Lower lobe of right lung (tissue), 2 donors: Measurements from ENCODE around the gene CTBP1. TPM values are rescaled to one million over a fixed set of nuclear protein-coding genes. Genes with fewer than 3 reads are reported as not detected.

Experiments
- ATAC-seq, 2 donors: fragments of 200-7000 bp; cut with Tn5 transposase; one replicate each; pipeline ENCODE4 v1.9.1; 2020 to 2022; ENCODE audit warnings: mild to moderate bottlenecking in 2 of 2, moderate library complexity in 2 of 2
- DNase-seq: peaks from one replicate; pipeline ENCODE4 v3.0.0-alpha.2; 2020
- H3K27ac ChIP-seq: fragments of 200-600 bp; one replicate; pipeline ENCODE4 v1.8.0; 2022
- H3K27me3 ChIP-seq: fragments of 200-600 bp; one replicate; pipeline ENCODE4 v1.8.0; 2022; ENCODE audit warnings: low read depth
- H3K36me3 ChIP-seq: fragments of 200-600 bp; one replicate; pipeline ENCODE4 v1.8.0; 2022; ENCODE audit warnings: mild to moderate bottlenecking
- H3K4me1 ChIP-seq: fragments of 200-600 bp; one replicate; pipeline ENCODE4 v1.8.0; 2022
- H3K4me3 ChIP-seq: fragments of 200-600 bp; one replicate; pipeline ENCODE4 v1.8.0; 2022; ENCODE audit warnings: mild to moderate bottlenecking
- H3K9me3 ChIP-seq: fragments of 200-600 bp; one replicate; pipeline ENCODE4 v1.8.0; 2022
- intact Hi-C: fragments of 100-400 bp; cut with DNase I; formaldehyde crosslinking; loops from one replicate; pipeline ENCODE4 v1.11.0; 2022
- total RNA-seq: library from RNA; stranded (reverse); fragmentation: NEBNext Ultra II Directional; extraction: Animal tissue kit (Norgen Biotek cat#: 25700); gene quantifications from one replicate; pipeline ENCODE4 v1.2.1, GENCODE V29; 2021
- TF ChIP-seq, protein P1 (sequence below): fragments of 200-600 bp; IDR thresholded peaks from one replicate; pipeline ENCODE4 v1.8.0; 2022; ENCODE audit warnings: antibody characterized with exemption, mild to moderate bottlenecking
- donor health status: DM: no; HTN: yes; CAD: no; lungs with severe emphysema.

Gene CTBP1
- total RNA-seq, 1 donor from 2014 or later = 165 TPM

DNA sequence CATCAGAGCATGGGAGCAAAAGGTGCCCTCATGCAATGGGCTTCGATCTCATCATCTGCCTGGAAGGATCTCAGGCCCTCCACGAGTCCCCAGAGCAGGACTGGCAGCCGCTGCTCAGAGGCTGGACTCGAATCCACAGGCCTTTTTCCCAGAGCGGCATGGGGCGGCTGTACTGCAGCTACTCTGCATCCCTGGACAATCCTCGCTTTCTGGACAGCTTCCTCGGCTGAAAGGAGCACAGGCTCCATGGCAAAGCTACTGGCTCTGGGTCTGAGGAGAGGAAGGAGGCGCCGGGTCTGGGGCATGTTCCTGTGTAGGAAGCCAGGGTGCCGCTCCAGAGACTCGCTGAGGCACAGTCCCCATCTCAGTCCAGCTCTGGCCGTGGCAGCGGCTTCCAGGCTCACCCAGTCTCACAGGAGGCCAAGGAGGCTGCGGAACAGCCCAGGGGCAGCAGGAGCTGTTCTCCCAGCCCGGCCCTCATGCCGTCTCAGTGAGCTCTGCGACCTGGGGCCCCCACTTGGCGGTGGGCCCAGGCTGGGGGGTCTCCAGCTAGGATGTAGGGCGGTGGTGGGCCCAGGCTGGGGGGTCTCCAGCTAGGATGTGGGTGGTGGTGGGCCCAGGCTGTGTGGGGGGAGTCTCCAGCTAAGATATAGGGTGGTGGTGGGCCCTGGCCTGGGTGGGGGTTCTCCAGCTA is 73.8 kb downstream of the CTBP1 start:
- intact Hi-C loops = no loop called here
- DNase-seq = no peak
- H3K9me3 ChIP-seq = no peaks in the 10 kb centered on the region
- no peak overlapping the region for H3K27ac ChIP-seq
- H3K4me3 ChIP-seq = no peak overlapping the region
- peaks cover 28% of the 10 kb centered on the region for H3K4me1 ChIP-seq
- H3K36me3 ChIP-seq = peaks cover 2% of the 10 kb centered on the region
- peaks cover 35% of the 10 kb centered on the region for H3K27me3 ChIP-seq
- no peak for ATAC-seq
- TF ChIP-seq, protein P1, sequence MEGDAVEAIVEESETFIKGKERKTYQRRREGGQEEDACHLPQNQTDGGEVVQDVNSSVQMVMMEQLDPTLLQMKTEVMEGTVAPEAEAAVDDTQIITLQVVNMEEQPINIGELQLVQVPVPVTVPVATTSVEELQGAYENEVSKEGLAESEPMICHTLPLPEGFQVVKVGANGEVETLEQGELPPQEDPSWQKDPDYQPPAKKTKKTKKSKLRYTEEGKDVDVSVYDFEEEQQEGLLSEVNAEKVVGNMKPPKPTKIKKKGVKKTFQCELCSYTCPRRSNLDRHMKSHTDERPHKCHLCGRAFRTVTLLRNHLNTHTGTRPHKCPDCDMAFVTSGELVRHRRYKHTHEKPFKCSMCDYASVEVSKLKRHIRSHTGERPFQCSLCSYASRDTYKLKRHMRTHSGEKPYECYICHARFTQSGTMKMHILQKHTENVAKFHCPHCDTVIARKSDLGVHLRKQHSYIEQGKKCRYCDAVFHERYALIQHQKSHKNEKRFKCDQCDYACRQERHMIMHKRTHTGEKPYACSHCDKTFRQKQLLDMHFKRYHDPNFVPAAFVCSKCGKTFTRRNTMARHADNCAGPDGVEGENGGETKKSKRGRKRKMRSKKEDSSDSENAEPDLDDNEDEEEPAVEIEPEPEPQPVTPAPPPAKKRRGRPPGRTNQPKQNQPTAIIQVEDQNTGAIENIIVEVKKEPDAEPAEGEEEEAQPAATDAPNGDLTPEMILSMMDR = no peak

DNA sequence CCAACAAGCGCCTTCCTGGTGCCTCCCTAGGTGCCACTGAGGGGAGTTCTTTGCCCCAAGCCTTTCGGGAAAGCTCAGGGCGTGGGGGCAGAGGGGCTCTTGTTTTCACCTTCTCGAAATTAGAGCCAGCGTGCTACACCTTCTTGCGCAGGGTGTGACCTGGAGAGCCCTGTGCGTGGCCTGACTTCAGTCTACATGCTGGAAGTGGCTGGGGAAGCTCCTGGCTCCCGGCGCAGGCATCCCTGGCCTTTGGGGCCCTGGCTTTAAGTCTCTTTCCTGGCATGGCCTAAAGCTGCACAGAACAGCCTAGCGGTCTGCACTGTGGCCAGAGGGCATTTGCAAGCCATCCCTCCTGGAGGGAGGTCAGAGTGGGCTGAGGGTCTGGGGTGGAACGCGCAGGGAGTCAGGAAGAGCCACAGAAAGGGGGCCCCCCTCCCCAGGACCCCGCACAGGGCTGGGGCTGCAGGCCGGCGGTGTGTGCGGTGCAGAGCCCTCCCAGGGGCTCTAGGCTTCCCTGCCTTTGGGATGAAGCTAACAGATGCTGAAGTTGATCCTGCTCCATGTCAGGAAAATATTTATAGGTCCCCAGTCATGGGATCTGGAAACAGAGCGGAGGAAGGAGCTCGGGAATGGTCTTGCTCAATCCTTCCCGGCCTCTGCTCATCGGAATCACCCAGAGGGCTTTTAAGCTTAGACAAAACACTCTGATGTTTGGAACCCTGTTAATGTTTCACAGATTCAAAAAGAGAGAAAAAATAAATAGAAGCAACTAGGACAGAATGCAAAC is 75.8 kb downstream of the CTBP1 start:
- H3K9me3 ChIP-seq = no peaks in the 10 kb centered on the region
- DNase-seq (no peak), ATAC-seq (peak in 1 of 2 donors; percentile 1)
- peaks cover 6% of the 10 kb centered on the region for H3K36me3 ChIP-seq
- intact Hi-C loops = no loop called here
- peaks cover 43% of the 10 kb centered on the region for H3K27me3 ChIP-seq
- H3K4me3 ChIP-seq = no peak overlapping the region
- H3K27ac ChIP-seq = peak overlapping the region; percentile 18
- TF ChIP-seq, protein P1 = no peak
- peaks cover 31% of the 10 kb centered on the region for H3K4me1 ChIP-seq

DNA sequence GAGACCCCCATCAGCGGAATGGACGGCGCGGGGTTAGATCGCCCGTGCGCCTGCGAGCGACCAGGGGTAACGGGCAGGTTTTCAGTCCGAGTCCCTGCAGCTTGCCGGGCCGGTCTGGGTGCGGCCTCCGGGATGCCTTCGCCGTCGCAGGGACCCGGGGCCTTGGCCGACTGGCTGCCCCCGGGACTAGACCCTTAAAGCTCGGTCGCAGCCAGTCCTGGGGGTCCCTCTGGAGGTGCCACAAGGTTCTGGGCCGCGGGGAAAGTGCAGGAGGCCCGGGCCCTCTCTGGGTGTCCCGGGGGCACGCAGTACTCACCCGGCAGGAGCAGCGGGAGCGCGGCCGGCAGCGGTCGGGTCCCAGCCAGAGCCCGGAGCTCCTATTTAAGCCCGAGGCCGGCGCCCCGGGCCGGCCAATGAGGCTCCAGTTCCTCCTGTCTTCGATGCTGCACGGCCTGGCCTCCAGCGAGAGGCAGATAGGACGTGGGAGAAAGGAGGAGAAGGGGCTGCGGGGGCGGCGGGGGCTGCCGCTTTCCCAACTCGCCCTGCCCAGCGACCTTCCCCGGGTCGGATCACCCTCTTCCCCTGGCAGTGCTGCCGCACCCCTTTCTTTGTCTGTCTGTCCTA is 76.6 kb downstream of the CTBP1 start, which contains the start of gene SPON2:
TSS of gene SPON2 (minus strand) at position 356 of the 624 bp plus-strand sequence.
- peak within 1 kb of the TSS; percentile 53 for H3K4me3 ChIP-seq
- H3K36me3 ChIP-seq = peaks cover 6% of the 10 kb centered on the region
- H3K27ac ChIP-seq = peak within 1 kb of the TSS; percentile 42
- ATAC-seq (peak; percentile 1 to 7), DNase-seq (no peak)
- TF ChIP-seq, protein P1 = no peak
- peaks cover 43% of the 10 kb centered on the region for H3K27me3 ChIP-seq
- H3K4me1 ChIP-seq = peaks cover 37% of the 10 kb centered on the region
- no peaks in the 10 kb centered on the region for H3K9me3 ChIP-seq
- intact Hi-C loops = no loop called here

DNA sequence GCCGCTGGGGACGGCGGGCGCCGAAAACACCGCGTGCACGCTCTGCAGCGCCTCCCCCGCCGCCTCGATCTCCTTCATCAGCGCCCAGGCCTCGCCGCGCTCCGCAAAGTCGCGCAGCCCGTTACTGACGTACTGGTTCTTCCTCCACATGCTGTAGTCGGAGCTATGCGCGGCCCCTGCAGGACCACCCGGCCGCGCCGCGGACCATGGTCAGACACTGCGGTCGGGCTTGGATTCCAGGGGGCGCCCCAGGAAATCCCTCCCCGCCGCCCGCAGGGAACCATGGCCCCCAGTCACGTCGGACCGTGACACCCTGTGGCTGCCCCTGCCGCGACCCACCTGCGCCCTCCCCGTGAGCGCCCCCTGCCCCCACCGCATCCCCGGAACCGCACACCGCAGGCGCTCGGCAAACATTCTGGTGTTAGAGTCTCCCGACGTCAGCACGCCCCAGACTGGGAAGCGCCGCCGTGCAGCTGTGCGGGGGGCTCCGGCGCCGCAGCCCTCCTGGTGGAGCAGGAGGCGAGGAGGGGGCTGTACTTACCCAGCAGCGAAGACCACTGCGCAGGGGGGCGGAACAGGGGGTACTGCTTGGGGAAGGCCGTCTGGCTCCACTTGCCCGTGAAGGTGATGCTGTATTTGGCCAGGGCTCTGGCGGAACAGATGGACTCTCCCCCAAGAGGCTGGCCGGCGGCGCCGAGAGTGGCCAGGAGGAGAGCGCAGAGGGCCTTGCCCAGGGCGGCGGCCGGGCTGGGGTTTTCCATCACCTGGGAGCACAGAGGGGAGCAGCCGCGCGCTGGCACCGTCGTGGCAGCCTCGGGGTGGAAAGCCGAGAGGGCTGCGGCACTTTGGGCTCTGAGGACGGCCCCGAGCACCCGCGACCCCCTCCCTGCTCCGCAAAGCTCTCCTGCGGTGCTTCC is 77.4 kb downstream of the CTBP1 start:
- Histone ChIP-seq H3K4me1 (peaks cover 43% of the 10 kb centered on the region), H3K9me3 (no peaks in the 10 kb centered on the region), H3K4me3 (peak overlapping the region; percentile 53), H3K27ac (peak overlapping the region; percentile 42), H3K27me3 (peaks cover 43% of the 10 kb centered on the region), H3K36me3 (peaks cover 6% of the 10 kb centered on the region)
- ATAC-seq (no peak), DNase-seq (no peak)
- intact Hi-C loops = no loop called here
- TF ChIP-seq, protein P1 = no peak

DNA sequence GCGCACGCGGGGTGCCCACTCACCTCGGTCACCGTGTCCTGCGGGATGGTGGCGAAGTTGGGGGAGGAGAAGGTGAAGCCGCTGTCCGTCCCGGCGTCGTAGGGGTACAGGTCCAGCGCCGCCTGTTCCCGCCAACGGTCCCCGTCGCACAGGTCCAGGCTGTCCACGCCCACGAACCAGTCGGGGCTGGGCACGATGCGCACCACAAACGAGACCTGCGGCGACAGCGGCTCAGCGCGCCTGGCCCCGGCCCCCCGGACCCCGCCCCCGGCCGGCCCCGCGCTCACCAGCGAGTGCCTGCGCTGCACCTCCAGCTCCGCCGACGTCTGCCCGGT is 78.0 kb downstream of the CTBP1 start:
- DNase-seq (no peak), ATAC-seq (no peak)
- Histone ChIP-seq H3K27me3 (peaks cover 43% of the 10 kb centered on the region), H3K9me3 (no peaks in the 10 kb centered on the region), H3K27ac (no peak overlapping the region), H3K4me1 (peaks cover 43% of the 10 kb centered on the region), H3K4me3 (peak overlapping the region; percentile 53), H3K36me3 (peaks cover 6% of the 10 kb centered on the region)
- TF ChIP-seq, protein P1 = no peak
- intact Hi-C loops = no loop called here
